GM18499 (cell line): Measurements from ENCODE around the gene MORC3.

ENCODE experiments used
- ATAC-seq: cut with Tn5 transposase; IDR thresholded peaks from one replicate; pipeline ENCODE4 v1.9.1; 2021; ENCODE audit warnings: moderate number of reproducible peaks; ENCODE audit not compliant: insufficient read depth, unreplicated experiment

Gene MORC3

DNA sequence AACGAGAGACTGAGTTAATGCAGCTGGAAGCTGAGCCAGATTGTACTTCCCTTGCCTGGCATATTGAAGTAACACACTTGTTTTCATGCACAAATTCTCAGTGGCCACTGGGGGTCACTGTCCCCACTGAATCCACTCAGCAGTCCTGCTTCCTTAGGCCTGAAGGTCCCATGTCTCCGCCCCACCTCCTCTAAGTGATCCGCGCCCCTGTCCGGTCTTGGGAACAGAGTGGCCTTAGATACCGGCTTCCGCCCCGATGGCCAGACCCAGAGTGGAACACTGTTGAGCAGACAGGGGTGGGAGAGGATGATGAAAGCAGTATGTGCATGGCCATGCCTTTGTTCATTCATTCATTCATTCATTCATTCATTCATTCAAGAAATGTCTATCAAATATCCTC is 100.0 kb downstream of the MORC3 start:
- no peak for ATAC-seq

DNA sequence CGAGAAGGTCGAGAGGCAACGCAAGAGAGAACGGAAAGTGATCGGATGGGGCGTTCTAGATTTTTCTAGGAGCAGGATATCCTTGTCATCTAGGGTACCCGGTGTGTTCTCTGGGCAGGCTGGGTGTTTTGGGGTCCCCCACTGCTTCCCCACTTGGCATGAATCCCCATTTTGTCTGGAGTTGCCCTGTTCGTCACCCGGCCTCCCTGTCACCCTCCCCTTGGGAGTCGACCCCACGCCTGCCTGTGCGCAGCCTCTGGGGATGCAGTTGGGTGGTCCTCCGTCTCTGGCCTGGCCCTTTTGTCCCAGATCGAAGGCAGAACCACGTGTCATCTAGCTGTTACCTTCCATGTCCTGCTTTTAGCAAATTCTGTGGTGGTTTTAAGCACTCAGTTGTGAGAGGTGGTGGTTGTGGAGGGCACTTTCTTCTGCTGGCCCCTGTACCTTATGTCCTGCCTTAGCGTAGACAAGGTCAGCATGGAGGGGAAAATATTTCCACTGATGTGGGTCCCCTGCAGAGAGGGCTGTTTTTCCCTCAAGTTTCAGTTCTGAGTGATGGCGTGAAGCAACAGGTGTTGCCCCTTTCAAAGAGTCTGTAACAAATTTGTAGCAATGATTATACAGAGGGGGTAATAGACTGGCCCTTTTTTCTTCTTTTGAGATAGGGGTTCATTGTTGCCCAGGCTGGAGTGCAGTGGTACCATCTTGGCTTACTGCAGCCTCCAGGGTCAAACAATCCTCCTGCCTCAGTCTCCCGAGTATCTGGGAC is 100.8 kb downstream of the MORC3 start:
- no peak for ATAC-seq

DNA sequence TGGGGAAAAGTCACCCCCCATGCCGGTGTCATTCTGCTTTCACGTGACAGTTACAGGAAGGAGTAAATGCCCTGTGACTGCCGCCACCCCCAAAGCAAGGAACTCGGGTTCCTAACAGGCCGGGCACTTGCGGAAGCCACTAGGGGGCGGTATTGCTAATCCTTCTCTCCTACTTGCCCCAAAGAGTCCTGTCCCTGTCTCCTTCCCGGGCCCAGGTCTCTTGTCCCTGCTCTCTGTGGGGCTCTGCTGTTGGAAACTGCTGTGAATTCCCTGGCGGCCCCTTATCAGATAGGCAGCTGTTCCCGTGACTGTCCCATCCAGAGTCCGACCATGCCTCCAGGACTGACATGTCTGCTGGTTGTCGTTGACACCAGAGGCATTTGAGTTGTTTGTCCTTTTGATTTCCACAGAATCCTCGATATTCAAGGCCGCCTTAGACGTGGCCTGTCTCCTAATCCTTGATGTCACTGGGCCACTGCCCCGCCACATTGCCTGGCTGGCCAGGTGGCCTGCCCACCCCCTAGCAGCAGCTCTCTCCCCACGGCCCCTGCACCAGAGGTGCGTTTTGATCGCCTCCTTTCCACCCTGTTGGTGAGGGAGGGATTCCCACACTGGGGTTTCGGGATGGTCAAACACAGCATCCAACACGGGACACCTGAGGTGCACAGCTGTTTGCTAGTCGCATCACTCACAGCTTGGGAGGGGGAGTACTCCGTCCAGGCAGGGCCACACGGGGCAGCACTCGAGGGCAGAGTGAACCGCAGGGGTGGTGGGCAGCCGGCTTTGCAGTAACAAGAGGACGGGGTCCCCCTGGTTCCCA is 102.5 kb downstream of the MORC3 start:
- no peak for ATAC-seq

DNA sequence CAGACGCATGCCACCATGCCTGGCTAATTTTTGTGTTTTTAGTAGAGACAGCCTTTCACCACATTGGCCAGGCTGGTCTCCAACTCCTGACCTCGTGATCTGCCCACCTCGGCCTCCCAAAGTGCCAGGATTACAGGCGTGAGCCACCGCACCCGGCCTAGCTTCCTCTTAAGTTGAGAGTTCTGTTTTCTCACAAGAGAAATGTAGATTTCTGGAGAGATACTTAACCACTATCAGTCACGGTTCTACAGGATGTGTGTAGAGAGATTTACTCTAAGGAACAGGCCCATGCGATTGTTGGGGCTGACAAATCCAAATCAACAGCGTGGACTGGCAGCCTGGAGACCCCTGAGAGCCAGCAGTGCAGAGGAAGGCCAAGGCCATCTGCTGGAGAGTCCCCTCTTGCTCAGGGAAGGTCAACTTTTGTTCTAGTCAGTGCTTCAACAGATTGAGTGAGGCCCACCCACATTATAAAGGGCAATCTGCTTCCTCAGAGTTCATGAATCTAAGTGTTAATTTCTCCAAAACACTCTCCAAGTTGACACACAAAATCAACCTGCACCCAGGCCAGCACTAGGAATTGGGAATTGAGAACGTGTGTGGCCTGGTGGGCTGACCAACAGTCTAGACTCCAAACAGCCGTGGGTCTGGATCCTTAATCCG is 103.9 kb downstream of the MORC3 start:
- ATAC-seq = no peak

DNA sequence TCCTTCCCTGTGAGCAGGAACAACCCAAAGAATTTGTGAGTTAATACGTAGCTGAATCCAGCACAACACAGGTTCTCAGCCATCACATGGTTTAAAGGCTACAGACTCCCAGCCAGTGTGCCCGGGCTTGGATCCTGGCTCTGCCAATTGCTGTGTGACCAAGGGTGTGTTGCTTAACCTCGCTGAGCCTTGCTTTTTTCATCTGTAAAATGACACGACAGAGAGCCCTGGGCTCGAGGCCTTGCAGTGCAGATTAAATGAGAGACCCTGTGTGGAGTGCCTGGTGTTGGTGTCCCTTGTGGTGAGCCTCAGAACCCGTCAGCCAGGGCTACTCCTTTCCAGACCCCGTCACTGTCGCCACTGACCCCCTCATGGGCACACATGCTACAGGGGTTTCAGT is 104.6 kb downstream of the MORC3 start:
- ATAC-seq = no peak

DNA sequence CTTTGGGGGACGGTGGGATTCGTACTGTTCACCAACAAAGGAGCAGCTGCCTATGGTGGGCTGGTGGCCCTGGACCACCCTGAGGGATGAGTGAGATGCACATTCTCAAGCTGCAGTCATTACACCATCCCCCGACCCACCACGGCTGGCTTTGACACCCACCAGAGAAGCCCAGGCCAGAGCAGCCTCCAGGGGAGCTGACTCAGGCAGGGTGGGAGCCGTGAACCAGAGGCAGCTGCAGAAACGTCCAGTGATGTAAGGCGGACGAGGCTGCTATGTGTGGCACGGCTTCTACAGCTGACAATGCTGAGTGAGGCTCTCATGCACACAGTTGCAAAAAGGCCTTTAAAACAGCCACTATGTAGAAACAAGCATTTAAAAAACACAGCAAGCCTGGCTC is 105.3 kb downstream of the MORC3 start:
- ATAC-seq = no peak
